GM12872 (cell line): ENCODE data around the gene FLYWCH2.

Experiments
- TF ChIP-seq, protein P1 (sequence below): IDR thresholded peaks from 3 replicates; pipeline ENCODE4 v1.5.1; 2011; ENCODE audit warnings: low read depth, mild to moderate bottlenecking, low read length, moderate library complexity; ENCODE audit not compliant: insufficient read depth

The FLYWCH2 gene

DNA sequence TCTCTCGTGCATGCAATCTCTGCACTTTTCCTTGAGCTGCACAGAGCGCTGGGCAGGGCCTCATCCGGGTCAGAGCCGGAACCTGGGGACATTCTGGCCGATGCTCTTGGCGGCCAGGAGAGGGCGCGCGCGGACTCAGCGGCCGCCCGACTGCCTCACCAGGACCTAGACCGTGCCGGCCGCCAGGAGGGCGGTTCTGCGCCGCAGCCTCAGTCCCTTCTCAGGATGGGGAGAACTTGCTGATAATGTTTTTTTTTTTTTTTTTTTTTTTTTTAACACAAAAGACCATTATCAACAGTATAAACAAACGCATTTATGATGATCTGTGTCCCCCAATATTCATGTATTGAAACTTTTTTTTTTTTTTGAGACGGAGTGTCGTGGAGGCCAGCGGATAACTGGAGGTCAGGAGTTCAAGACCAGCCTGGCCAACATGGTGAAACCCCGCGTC is 8.1 kb upstream of the FLYWCH2 start:
- TF ChIP-seq, protein P1, sequence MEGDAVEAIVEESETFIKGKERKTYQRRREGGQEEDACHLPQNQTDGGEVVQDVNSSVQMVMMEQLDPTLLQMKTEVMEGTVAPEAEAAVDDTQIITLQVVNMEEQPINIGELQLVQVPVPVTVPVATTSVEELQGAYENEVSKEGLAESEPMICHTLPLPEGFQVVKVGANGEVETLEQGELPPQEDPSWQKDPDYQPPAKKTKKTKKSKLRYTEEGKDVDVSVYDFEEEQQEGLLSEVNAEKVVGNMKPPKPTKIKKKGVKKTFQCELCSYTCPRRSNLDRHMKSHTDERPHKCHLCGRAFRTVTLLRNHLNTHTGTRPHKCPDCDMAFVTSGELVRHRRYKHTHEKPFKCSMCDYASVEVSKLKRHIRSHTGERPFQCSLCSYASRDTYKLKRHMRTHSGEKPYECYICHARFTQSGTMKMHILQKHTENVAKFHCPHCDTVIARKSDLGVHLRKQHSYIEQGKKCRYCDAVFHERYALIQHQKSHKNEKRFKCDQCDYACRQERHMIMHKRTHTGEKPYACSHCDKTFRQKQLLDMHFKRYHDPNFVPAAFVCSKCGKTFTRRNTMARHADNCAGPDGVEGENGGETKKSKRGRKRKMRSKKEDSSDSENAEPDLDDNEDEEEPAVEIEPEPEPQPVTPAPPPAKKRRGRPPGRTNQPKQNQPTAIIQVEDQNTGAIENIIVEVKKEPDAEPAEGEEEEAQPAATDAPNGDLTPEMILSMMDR, result peak; percentile 89

DNA sequence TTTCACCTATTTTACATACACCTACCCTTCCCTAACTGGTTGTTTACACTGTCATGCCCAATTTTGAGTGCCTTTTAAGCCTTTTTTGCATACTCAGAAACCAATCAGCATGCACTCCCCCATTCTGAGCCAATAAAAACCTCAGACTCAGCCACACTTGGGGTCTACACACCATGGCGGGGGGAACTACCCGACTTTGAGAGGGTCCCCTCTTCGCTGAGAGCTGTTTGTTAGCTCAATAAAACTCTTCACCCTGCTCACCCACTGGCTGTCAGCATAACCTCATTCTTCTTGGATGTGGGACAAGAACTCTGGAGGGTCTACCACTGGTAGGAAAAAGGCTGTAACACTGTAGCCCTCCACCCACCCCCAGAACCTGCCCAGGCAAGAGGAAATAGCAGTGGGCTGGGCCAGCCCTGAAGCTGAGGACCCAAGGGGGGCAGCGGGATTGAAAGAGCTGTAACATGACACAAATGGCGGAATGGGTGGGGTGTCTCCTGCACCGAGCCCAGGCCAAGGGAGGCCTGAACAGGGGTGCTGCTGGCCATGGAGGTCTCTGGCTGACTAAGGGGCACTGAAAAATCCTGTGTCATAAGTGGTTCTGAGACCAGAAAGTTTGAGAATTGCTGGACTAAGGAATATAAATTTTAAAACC is 3.0 kb upstream of the FLYWCH2 start:
- TF ChIP-seq, protein P1, result no peak

DNA sequence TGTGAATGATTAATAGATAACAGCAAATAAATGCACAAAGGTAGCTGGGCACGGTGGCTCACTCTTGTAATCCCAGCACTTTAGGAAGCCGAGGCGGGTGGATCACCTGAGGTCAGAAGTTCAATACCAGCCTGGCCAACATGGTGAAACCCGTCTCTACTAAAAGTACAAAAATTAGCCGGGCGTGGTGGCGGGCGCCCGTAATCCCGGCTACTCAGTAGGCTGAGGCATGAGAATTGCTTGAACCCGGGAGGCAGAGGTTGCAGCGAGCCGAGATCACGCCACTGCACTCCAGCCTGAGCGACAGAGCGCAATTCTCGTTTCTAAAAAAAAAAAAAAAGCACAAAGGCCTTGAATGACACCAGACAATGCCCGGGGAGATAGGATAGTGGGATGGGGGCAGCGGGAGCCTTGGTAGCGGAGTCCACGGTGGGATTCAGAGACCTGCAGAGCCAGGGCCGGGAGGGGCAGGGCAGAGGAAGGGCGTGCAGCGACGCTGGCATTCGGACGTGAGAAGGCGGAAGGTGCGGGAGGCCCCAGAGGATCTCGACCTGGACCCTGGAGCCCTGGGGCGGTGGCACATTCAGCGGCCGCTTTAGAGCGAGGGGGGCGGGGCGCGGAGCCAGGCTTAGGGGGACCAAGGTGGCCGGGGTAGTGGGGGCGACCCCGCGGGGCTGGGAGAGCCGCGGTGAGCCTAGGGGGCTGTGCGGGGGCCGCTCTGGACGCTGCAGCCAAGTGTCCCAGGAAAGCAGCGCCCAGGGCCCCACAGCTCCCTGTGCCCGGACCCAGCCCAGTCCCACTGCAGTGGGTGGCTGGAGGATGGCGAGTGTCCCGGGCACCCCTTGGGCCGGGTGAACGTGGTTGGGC is 999 bp upstream of the FLYWCH2 start:
- TF ChIP-seq, protein P1, result no peak

DNA sequence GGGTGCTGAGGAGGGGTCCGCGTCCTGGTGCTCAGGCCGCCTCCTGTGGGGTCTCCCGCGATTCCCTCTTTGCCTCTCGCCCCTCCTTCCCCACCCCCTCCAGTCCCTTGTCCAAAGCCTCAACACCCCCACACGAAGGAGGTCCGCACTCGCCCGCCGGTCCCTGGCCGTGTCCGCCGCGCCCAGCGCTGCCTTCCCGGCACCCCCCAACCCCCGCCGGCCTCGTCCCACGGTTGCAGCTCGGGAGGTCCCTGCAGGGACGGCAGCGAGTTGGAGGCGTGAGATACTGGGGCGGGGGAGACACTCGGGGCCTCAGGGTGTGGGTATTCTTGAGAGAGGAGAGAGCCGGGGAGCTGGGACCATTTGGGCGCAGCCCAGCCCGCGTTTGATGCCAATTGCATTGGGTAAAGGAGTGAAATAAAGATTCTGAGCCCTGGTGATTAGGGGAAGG is 468 bp downstream of the FLYWCH2 start:
- TF ChIP-seq, protein P1, result no peak

DNA sequence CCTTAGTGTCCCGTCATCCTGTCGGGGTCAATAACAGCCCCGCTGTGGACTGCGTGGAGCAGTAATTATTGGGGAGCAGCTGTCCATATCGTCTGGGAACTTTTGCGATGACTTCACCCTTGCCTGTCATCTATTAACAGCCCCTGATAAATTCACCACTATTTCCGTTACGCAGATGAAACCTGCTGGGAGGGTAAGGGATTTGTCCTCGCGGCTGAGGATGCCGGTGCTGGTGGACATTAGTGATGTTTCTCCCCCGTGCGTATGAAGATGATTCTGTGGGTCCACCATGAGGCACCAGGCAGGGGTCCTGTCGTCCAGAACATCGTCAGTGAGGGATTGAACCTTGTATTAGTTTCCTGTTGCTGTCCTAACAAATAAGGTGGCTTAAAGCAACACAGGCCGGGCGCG is 1.0 kb downstream of the FLYWCH2 start:
- TF ChIP-seq, protein P1, result no peak

DNA sequence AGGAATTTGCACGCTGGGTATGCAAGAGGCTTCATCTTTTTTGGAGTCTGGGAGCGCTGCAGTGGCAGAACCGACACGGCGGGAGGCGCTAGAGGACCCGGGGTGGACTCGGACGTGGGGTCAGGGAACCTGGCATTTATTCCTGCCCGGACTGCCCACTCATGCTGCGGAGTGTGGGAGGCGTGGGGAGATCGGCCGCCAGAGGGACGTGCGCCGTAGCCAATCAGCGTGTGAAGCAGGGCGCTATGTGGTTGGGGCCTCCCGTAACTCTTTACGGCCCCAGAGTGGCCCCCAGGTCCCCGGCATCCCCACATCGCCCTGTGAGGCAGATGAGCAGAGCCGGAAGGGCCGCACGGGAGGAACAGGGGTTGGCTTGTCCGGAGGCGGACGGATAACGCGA is 11.2 kb downstream of the FLYWCH2 start:
- TF ChIP-seq, protein P1, result 0 out of 3 replicates have a peak, but pooled peaks have one; percentile 12

DNA sequence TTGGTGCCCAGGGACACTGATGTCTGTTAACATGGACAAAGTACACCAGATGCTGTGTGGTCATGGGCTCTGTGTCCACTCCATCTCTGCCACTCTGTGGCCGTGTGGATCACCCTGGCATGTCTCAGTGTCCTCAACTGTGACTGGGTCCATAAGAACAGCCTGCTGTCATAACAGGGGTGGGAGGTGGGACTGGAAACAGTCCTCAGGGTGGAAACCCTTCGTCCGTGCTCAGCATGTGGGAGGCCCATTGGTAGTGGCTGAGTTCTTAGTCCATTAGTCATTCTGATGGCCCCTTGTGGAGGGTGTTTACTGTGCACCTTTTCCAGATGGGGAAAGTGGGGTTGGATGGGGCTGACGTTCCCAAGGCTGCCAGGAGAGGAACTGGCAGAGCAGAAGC is 12.8 kb downstream of the FLYWCH2 start:
- TF ChIP-seq, protein P1, result no peak
